HG02970 (cell line): ENCODE data around the gene LGALS3.

ENCODE experiments used
- ATAC-seq: cut with Tn5 transposase; IDR thresholded peaks from one replicate; pipeline ENCODE4 v1.9.1; 2021; ENCODE audit warnings: mild to moderate bottlenecking, moderate library complexity, moderate number of reproducible peaks; ENCODE audit not compliant: unreplicated experiment, low FRiP score

The LGALS3 gene

GRCh38 chr14:55111122-55111708 is 17.8 kb upstream of the LGALS3 start:
- ATAC-seq, result no peak

GRCh38 chr14:55114720-55115119 is 14.3 kb upstream of the LGALS3 start:
- ATAC-seq, result no peak

- ATAC-seq, result no peak
These were observed 13.6 kb upstream of the LGALS3 start for GRCh38 chr14:55115460-55115859.

GRCh38 chr14:55115861-55116245 is 13.2 kb upstream of the LGALS3 start:
- ATAC-seq, result no peak

GRCh38 chr14:55116246-55117030 is 12.6 kb upstream of the LGALS3 start:
- ATAC-seq, result no peak

GRCh38 chr14:55117803-55118441 is 11.1 kb upstream of the LGALS3 start:
- no peak for ATAC-seq

- no peak for ATAC-seq
These were observed 10.3 kb upstream of the LGALS3 start for GRCh38 chr14:55118761-55119160.

GRCh38 chr14:55120571-55121495 is 8.2 kb upstream of the LGALS3 start:
- no peak for ATAC-seq

GRCh38 chr14:55121628-55122439 is 7.2 kb upstream of the LGALS3 start:
- ATAC-seq, result no peak

GRCh38 chr14:55122440-55122986 is 6.5 kb upstream of the LGALS3 start:
- ATAC-seq, result no peak

GRCh38 chr14:55123101-55123500 is 6.0 kb upstream of the LGALS3 start:
- ATAC-seq, result no peak

GRCh38 chr14:55123852-55124639 is 5.0 kb upstream of the LGALS3 start:
- ATAC-seq, result no peak

GRCh38 chr14:55124774-55125386 is 4.2 kb upstream of the LGALS3 start:
- no peak for ATAC-seq

GRCh38 chr14:55125403-55125802 is 3.6 kb upstream of the LGALS3 start:
- ATAC-seq, result no peak

GRCh38 chr14:55126034-55126433 is 3.0 kb upstream of the LGALS3 start:
- no peak for ATAC-seq

GRCh38 chr14:55126932-55127459 is 2.1 kb upstream of the LGALS3 start:
- no peak for ATAC-seq

GRCh38 chr14:55127460-55127951 is 1.5 kb upstream of the LGALS3 start:
- ATAC-seq, result no peak
